ENCODE data around the gene LAMA5. TPM values are rescaled to one million over a fixed set of nuclear protein-coding genes. Genes with fewer than 3 reads are reported as not detected.
"Not testable (repeated sequence)": the region's sequence is repeated elsewhere in the genome, so short reads cannot be mapped to it uniquely, and the experiment has no call there.

Gene LAMA5
- total RNA-seq, 4 donors from 2014 or later, result 13.0 to 35.8 (median 22.7) TPM

- DNase-seq (peak in 1 of 2 donors; percentile 64), ATAC-seq (peak; percentile 65 to 73)
- Histone ChIP-seq H3K36me3 (no peaks in the 10 kb centered on the region), H3K27ac (peak overlapping the region in 3 of 4 donors; percentile 7 to 35 (median 25)), H3K4me3 (peak overlapping the region in 1 of 4 donors; percentile 19), H3K4me1 (peaks cover 3 to 17% of the 10 kb centered on the region in 2 donors), H3K27me3 (no peaks in the 10 kb centered on the region), H3K9me3 (no peaks in the 10 kb centered on the region)
- intact Hi-C loops (cut with DNase I; ENCODE audit: low total_unique reads) (no loop called here), in situ Hi-C loops (cut with MboI; ENCODE audit: low sequenced_read_pairs in 4 of 4) (loop anchor here in 2 of 4 donors (25.0 kb wide), 3 partner anchors 89 to 364 kb away; partner anchors contain the start of gene MTG2 (in 1 of the 2))
- TF ChIP-seq POLR2A (IDR thresholded peaks at IDR 0.05) (no peak), CTCF (IDR thresholded peaks at IDR 0.05 in 4 of 5, conservative IDR thresholded peaks at IDR 0.05 in 1 of 5) (peak; percentile 46 to 67 (median 56))
Measured at GRCh38 chr20:62376112-62377063, 9.3 kb upstream of the LAMA5 start.

GRCh38 chr20:62374331-62375152, 7.4 kb upstream of the LAMA5 start:
- intact Hi-C loops (cut with DNase I; ENCODE audit: low total_unique reads), result no loop called here

GRCh38 chr20:62373631-62374179, 6.6 kb upstream of the LAMA5 start:
- intact Hi-C loops (cut with DNase I; ENCODE audit: low total_unique reads); H3K36me3 ChIP-seq; H3K27me3 ChIP-seq; H3K9me3 ChIP-seq; H3K27ac ChIP-seq; ATAC-seq; in situ Hi-C loops (cut with MboI; ENCODE audit: low sequenced_read_pairs in 4 of 4); DNase-seq; H3K4me3 ChIP-seq: not testable (repeated sequence)
- peaks cover 17 to 39% of the 10 kb centered on the region in 2 donors for H3K4me1 ChIP-seq

More at GRCh38 chr20:62374331-62375152, 7.4 kb upstream of the LAMA5 start:
- H3K27ac ChIP-seq, result no peak overlapping the region
- no peak for ATAC-seq
- TF ChIP-seq CTCF (IDR thresholded peaks at IDR 0.05 in 4 of 5, conservative IDR thresholded peaks at IDR 0.05 in 1 of 5) (no peak), POLR2A (IDR thresholded peaks at IDR 0.05) (no peak)
- peaks cover 10 to 30% of the 10 kb centered on the region in 2 donors for H3K4me1 ChIP-seq
- no peaks in the 10 kb centered on the region for H3K9me3 ChIP-seq
- H3K27me3 ChIP-seq, result no peaks in the 10 kb centered on the region
- no peak for DNase-seq
- H3K4me3 ChIP-seq, result no peak overlapping the region
- in situ Hi-C loops (cut with MboI; ENCODE audit: low sequenced_read_pairs in 4 of 4), result loop anchor here in 2 of 4 donors (25.0 kb wide), 3 partner anchors 87 to 362 kb away; partner anchors contain the start of gene MTG2 (in 1 of the 2)
- no peaks in the 10 kb centered on the region for H3K36me3 ChIP-seq

GRCh38 chr20:62372042-62372993, 5.2 kb upstream of the LAMA5 start:
- DNase-seq, result no peak
- Histone ChIP-seq H3K36me3 (no peaks in the 10 kb centered on the region), H3K4me3 (no peak overlapping the region), H3K9me3 (no peaks in the 10 kb centered on the region), H3K4me1 (peaks cover 30 to 48% of the 10 kb centered on the region in 2 donors), H3K27me3 (no peaks in the 10 kb centered on the region), H3K27ac (no peak overlapping the region)
- in situ Hi-C loops (cut with MboI; ENCODE audit: low sequenced_read_pairs in 4 of 4), result no loop called here
- TF ChIP-seq POLR2A (IDR thresholded peaks at IDR 0.05), result no peak
- TF ChIP-seq CTCF (IDR thresholded peaks at IDR 0.05 in 4 of 5, conservative IDR thresholded peaks at IDR 0.05 in 1 of 5), result no peak
- no peak for ATAC-seq
- intact Hi-C loops (cut with DNase I; ENCODE audit: low total_unique reads), result no loop called here

Data from gastrocnemius medialis (tissue), 4 donors.